Measurements from ENCODE around the gene KDM8. TPM values are rescaled to one million over a fixed set of nuclear protein-coding genes. Genes with fewer than 3 reads are reported as not detected.

Gene KDM8
- total and polyA plus RNA-seq, 7 donors = 2.2 to 7.8 (median 3.5) TPM

DNA sequence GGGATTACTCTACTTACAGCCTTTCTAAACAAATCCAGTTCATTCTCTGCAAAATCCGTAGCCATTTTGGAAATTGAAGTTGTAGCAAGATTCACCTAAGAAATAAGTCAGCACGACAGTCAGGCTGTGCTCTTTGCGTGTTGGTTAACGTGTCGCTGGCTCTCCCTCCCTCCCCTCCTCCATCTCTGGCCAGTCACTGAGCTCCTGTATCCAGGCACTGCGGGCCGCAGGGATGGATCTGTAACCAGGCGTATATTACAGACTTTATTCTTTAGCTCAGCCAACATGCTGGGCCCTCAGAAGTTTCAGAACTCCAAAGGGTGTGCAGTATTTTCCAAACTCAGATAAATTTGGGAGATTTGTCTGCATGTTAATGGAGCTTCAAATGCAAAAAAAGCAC, 30.8 kb downstream of the KDM8 start:
- no peak overlapping the region for H3K27ac ChIP-seq
- intact Hi-C loops (cut with DNase I) = loop anchor here (5.0 to 10.0 kb wide), 4 partner anchors 37 to 223 kb away; no protein-coding TSS in a partner anchor
- TF ChIP-seq, protein P1, sequence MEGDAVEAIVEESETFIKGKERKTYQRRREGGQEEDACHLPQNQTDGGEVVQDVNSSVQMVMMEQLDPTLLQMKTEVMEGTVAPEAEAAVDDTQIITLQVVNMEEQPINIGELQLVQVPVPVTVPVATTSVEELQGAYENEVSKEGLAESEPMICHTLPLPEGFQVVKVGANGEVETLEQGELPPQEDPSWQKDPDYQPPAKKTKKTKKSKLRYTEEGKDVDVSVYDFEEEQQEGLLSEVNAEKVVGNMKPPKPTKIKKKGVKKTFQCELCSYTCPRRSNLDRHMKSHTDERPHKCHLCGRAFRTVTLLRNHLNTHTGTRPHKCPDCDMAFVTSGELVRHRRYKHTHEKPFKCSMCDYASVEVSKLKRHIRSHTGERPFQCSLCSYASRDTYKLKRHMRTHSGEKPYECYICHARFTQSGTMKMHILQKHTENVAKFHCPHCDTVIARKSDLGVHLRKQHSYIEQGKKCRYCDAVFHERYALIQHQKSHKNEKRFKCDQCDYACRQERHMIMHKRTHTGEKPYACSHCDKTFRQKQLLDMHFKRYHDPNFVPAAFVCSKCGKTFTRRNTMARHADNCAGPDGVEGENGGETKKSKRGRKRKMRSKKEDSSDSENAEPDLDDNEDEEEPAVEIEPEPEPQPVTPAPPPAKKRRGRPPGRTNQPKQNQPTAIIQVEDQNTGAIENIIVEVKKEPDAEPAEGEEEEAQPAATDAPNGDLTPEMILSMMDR (IDR thresholded peaks at IDR 0.05) = no peak
- no peak for ATAC-seq
- no peaks in the 10 kb centered on the region for H3K9me3 ChIP-seq
- no peak for DNase-seq
- no peak overlapping the region for H3K4me3 ChIP-seq
- peaks cover 18% of the 10 kb centered on the region for H3K4me1 ChIP-seq
- H3K36me3 ChIP-seq (ENCODE audit: insufficient read depth in 1 of 2, low read depth in 1 of 2) = peaks cover 0 to 37% of the 10 kb centered on the region in 2 donors
- WGBS, 3 donors = 75 to 83% (median 79%) methylated on average over 8 of the region's 8 CpGs
- H3K27me3 ChIP-seq (ENCODE audit: insufficient read depth in 3 of 3, low read length in 2 of 3) = no peaks in the 10 kb centered on the region

DNA sequence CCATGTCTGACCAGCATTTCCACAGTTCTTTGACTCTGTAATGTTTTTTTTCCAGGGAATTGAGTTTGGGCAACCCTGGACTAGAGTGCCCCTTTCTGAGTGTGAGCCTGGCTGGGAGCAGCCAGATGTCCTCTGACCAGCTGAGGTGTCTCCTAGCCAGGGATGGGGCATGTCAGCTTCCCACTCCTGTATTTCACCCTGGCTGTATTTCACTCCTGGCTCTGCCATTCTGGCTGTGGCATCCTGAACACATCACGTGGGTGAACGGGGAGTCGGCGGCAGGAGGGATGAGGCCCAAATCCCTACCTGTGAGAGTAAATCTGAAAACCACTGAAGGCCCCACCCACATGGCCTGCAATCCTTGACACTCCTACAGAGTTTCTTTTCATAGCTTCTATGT, 31.3 kb downstream of the KDM8 start:
- H3K9me3 ChIP-seq = no peaks in the 10 kb centered on the region
- TF ChIP-seq, protein P1 (IDR thresholded peaks at IDR 0.05) = no peak
- intact Hi-C loops (cut with DNase I) = loop anchor here (5.0 to 10.0 kb wide), 4 partner anchors 37 to 223 kb away; no protein-coding TSS in a partner anchor
- peaks cover 0 to 37% of the 10 kb centered on the region in 2 donors for H3K36me3 ChIP-seq (ENCODE audit: insufficient read depth in 1 of 2, low read depth in 1 of 2)
- H3K27me3 ChIP-seq (ENCODE audit: insufficient read depth in 3 of 3, low read length in 2 of 3) = no peaks in the 10 kb centered on the region
- H3K4me3 ChIP-seq = no peak overlapping the region
- no peak for ATAC-seq
- no peak for DNase-seq
- WGBS, 3 donors = 15 to 31% (median 19%) methylated on average over 4 of the region's 4 CpGs
- no peak overlapping the region for H3K27ac ChIP-seq
- peaks cover 14% of the 10 kb centered on the region for H3K4me1 ChIP-seq

DNA sequence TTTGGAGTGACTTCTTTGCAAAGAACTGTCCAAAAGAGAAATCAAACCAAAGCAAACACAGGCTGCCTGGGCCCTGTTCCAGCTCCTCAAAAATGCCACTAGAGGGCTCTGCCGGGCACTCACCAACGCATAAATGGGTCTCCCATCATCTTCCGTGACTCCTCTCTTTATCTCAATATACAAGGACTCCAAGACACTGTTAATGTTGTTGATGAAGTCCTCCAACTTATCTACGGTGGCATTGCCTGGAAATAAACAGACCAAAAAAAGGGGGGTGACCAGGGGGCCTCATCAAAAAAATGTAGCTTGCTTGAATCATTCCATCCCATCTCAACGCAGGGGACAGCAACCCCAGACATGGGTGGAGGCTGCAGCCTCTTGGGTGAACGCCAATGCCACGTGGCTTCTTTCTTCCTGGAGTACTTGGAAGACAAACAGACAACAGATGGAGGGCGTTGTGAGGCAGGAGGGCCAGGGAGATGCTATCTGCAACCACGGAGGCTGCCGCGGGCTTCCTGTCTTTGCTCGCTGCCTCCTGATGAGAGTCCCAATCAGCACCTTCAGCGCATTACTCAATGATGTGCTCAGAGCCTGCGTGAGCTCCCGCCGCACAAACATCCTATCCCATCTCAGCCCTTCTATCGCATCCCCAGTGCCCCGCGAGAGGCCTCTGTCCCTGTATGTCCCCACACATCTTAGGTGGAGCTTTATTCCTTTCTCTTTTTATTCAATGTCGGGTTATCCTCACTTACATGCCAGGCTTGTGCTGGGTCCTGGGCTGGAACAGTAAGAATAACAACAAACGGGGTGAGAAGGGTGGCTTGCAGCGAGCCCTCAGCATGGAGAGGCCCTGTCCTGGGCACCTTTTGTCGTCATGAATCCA, 32.0 kb downstream of the KDM8 start:
- Histone ChIP-seq H3K27me3 (ENCODE audit: insufficient read depth in 3 of 3, low read length in 2 of 3) (no peaks in the 10 kb centered on the region), H3K27ac (peak overlapping the region; percentile 19), H3K36me3 (ENCODE audit: insufficient read depth in 1 of 2, low read depth in 1 of 2) (peaks cover 0 to 36% of the 10 kb centered on the region in 2 donors), H3K4me3 (no peak overlapping the region), H3K4me1 (peaks cover 9% of the 10 kb centered on the region), H3K9me3 (no peaks in the 10 kb centered on the region)
- intact Hi-C loops (cut with DNase I) = loop anchor here in 1 of 2 donors (10.0 kb wide), 1 partner anchor 220 kb away; no protein-coding TSS in a partner anchor
- DNase-seq (peak; percentile 86 to 92), ATAC-seq (peak; percentile 46 to 81 (median 66))
- TF ChIP-seq, protein P1 (IDR thresholded peaks at IDR 0.05) = peak; percentile 77
- WGBS, 3 donors = 39 to 43% (median 40%) methylated on average over 23 of the region's 23 CpGs

DNA sequence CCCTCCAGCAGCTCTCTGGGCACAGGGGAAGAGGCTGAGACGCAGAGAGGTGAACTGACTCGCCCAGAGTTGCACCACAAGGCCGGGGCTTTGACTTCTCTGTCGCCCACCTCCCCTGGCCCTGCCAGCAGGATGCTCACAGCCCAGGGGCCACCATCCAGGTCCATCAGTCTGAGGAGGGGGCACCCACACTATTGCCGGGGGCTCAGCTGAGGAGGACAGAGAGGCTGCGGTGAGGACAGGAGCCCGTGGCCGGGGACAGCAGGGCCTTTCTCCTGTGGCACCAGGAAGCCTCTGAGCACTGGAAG, 32.6 kb downstream of the KDM8 start:
- DNase-seq (no peak), ATAC-seq (no peak)
- Histone ChIP-seq H3K4me1 (peaks cover 9% of the 10 kb centered on the region), H3K9me3 (no peaks in the 10 kb centered on the region), H3K27ac (peak overlapping the region; percentile 19), H3K27me3 (ENCODE audit: insufficient read depth in 3 of 3, low read length in 2 of 3) (no peaks in the 10 kb centered on the region), H3K4me3 (no peak overlapping the region), H3K36me3 (ENCODE audit: insufficient read depth in 1 of 2, low read depth in 1 of 2) (peaks cover 0 to 30% of the 10 kb centered on the region in 2 donors)
- intact Hi-C loops (cut with DNase I) = loop anchor here in 1 of 2 donors (10.0 kb wide), 1 partner anchor 219 kb away; no protein-coding TSS in a partner anchor
- WGBS, 3 donors = 88 to 95% (median 93%) methylated on average over 8 of the region's 8 CpGs
- TF ChIP-seq, protein P1 (IDR thresholded peaks at IDR 0.05) = no peak

All from psoas muscle (tissue), 8 donors.